GM12865 (cell line): ENCODE results near the gene TMEM39B.
"Not testable (repeated sequence)": the region's sequence is repeated elsewhere in the genome, so short reads cannot be mapped to it uniquely, and the experiment has no call there.

Experiments used
- DNase-seq: peaks from one replicate; pipeline ENCODE4 v3.0.0; 2010; ENCODE audit warnings: low read depth
- H3K4me3 ChIP-seq: 2 replicates; pipeline ENCODE4 v1.5.1; 2011; ENCODE audit warnings: mild to moderate bottlenecking, low read depth, low read length, control low read depth
- CTCF ChIP-seq: IDR thresholded peaks from 2 replicates; pipeline ENCODE4 v1.5.1; 2011; ENCODE audit warnings: low read length, control low read depth, low read depth, inconsistent platforms; ENCODE audit not compliant: insufficient read depth; ENCODE audit errors: missing control alignments

Gene TMEM39B

DNA sequence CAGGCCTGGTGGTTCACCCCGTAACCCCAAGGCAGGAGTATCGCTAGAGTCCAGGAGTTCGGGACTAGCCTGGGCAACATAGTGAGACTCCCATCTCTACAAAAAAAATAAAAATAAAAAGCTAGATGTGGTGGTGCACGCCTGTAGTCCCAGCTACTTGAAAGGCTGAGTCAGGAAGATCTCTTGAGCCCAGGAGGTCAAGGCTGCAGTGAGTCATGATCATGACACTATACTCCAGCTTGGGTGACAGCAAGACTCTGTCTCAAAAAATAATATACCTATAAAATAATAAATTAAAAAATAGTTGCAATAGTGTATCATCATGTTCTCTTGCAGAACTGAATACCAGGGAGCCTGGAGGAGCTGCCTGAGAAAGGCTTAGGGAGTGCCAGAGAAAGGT is 19.9 kb upstream of the TMEM39B start:
- DNase-seq, result no peak
- H3K4me3 ChIP-seq, result no peak overlapping the region
- no peak for TF ChIP-seq CTCF

GRCh38 chr1:32055416-32055815 is 17.3 kb upstream of the TMEM39B start:
- no peak for TF ChIP-seq CTCF
- H3K4me3 ChIP-seq, result no peak overlapping the region
- DNase-seq, result no peak

GRCh38 chr1:32056598-32056997 is 16.1 kb upstream of the TMEM39B start:
- no peak overlapping the region for H3K4me3 ChIP-seq
- no peak for TF ChIP-seq CTCF
- no peak for DNase-seq

DNA sequence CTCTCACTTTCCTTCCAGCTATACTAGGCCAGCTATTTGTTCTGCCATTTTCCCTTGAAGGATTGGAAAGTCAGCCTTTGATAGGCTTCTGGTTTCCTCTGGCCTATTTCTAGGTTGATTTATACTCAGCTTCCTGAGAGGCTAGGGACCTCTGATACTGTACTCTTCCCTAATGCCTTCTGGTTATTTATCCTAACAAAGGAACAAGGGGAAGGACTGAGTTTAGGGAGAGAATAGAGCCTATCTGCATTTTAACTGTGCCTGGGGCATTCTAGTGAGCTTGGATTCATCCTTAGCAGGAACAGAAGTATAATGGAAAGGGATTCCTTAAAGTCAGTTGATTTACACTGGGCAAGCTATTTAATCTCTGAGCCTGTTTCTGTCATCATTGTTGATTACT is 11.8 kb upstream of the TMEM39B start:
- no peak overlapping the region for H3K4me3 ChIP-seq
- no peak for DNase-seq
- TF ChIP-seq CTCF, result no peak

GRCh38 chr1:32062867-32063230 is 9.9 kb upstream of the TMEM39B start:
- DNase-seq, result no peak
- no peak for TF ChIP-seq CTCF
- no peak overlapping the region for H3K4me3 ChIP-seq

DNA sequence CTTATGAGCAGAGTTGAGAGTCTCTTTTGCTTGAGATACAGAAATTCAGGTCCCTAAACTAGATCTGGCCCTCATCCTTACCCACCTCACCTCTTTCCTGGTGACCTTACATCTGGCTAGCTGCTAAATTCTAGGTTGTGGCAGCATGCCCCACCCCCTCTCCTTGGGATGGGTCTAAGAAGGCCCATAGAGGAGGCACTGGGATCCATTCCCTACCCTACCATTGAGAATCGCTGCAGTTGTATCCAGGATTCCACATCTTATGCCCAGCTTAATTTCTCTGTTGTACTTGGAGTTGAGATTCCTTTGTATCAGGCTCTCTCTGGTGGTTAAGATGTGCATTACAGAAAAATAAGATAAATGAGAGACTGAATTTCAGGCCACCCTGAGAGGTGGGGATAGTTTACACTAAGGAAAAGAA is 9.5 kb upstream of the TMEM39B start:
- no peak overlapping the region for H3K4me3 ChIP-seq
- peak; percentile 43 for TF ChIP-seq CTCF
- peak; percentile 46 for DNase-seq

DNA sequence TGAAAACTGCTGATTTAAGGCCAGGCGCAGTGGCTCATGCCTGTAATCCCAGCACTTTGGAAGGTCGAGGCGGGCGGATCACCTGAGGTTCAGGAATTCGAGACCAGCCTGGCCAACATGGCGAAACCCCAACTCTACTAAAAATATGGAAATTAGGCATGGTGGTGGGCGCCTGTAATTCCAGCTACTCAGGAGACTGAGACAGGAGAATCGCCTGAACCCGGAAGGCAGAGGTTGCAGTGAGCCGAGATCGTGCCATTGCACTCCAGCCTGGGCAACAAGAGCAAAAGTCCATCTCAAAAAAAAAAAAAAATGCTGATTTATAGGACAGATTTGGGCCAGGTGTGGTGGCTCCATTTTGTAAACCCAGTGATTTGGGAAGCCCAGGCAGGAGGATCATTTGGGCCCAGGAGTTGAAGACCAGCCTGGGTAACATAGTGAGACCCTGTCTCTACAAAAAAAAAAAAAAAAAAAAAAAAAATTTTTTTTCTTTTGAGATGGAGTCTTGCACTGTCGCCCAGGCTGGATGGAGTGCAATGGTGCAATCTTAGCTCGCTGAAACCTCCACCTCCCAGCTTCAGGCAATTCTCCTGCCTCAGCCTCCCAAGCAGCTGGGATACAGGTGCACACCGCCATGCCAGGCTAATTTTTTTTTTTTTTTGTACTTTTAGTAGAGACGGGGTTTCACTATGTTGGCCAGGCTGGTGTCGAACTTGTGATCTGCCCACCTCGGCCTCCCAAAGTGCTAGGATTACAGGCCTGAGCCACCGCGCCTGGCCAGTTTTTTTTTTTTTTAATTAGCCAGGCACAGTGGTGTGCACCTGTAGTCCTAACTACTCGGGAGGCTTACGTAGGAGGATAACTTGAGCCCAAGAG is 6.9 kb upstream of the TMEM39B start:
- DNase-seq, H3K4me3 ChIP-seq: not testable (repeated sequence)
